Body of pancreas (tissue), 4 donors: Measurements from ENCODE around the gene HNRNPL. TPM values are rescaled to one million over a fixed set of nuclear protein-coding genes. Genes with fewer than 3 reads are reported as not detected.
"Not testable (repeated sequence)": the region's sequence is repeated elsewhere in the genome, so short reads cannot be mapped to it uniquely, and the experiment has no call there.

Experiments used
- ATAC-seq: fragments of 150-250 bp; one replicate; pipeline ENCODE4 v1.9.1; 2016
- DNase-seq, 4 donors: peaks; one replicate each; pipeline ENCODE4 v3.0.0-alpha.2; 2019
- H3K27ac ChIP-seq, 4 donors: fragments of 200-600 bp; sonication (generic); 1 replicate in 3 of 4; 2 replicates in 1 of 4; pipeline versions ENCODE4 v1.5.1 to v1.6.1; 2016 to 2019; ENCODE audit warnings: mild to moderate bottlenecking in 1 of 4, mixed read lengths in 1 of 4, moderate library complexity in 1 of 4
- H3K27me3 ChIP-seq, 2 donors: fragments of 200-600 bp; sonication (generic); one replicate each; pipeline ENCODE4 v1.6.0; 2016; ENCODE audit warnings: mild to moderate bottlenecking in 1 of 2
- H3K36me3 ChIP-seq, 2 donors: fragments of 200-600 bp; sonication (generic); replicated peaks in 1 of 2; 2 replicates each; pipeline ENCODE4 v1.5.1; 2016; ENCODE audit warnings: low read depth in 2 of 2; ENCODE audit not compliant: insufficient read depth in 1 of 2
- H3K4me1 ChIP-seq: fragments of 200-600 bp; sonication (generic); one replicate; pipeline ENCODE4 v1.6.0; 2016
- H3K4me3 ChIP-seq, 2 donors: fragments of 200-600 bp; sonication (generic); 1 replicate in 1 of 2; 2 replicates in 1 of 2; pipeline ENCODE4 v1.5.1; 2016 to 2019
- H3K9me3 ChIP-seq, 3 donors: fragments of 200-600 bp; sonication (generic); 1 replicate in 2 of 3; 2 replicates in 1 of 3; pipeline ENCODE4 v1.5.1; 2016
- POLR2A ChIP-seq, 3 donors: fragments of 450-650 bp; IDR thresholded peaks; one replicate each; pipeline ENCODE4 v1.6.1; 2016; ENCODE audit warnings: antibody characterized with exemption in 3 of 3, mild to moderate bottlenecking in 2 of 3
- WGBS, 2 donors: methylation state at CpG; one replicate each; pipeline ENCODE4 v1.1.5; 2017; 5-methylcytosine and 5-hydroxymethylcytosine counted together
- intact Hi-C: fragments of 100-400 bp; cut with DNase I; formaldehyde crosslinking; loops from one replicate; pipeline ENCODE4 v1.15.1; 2023
- total RNA-seq, 2 donors: library from RNA; depleted of rRNA; stranded (reverse); fragments of >200 nt; gene quantifications; one replicate each; pipeline ENCODE4 v1.1.0, GENCODE V29; 2016
- TF ChIP-seq, protein P1 (sequence below), 7 experiments: fragments of 450-650 bp in 4 of 7; fragments of 200-600 bp in 3 of 7; sonication (generic) in 3 of 7; IDR thresholded peaks; one replicate each; pipeline ENCODE4 v1.5.1; 2016 to 2019; ENCODE audit warnings: antibody characterized with exemption in 7 of 7

The HNRNPL gene
- total RNA-seq, 2 donors from 2014 or later: 80.4 to 139 TPM

DNA sequence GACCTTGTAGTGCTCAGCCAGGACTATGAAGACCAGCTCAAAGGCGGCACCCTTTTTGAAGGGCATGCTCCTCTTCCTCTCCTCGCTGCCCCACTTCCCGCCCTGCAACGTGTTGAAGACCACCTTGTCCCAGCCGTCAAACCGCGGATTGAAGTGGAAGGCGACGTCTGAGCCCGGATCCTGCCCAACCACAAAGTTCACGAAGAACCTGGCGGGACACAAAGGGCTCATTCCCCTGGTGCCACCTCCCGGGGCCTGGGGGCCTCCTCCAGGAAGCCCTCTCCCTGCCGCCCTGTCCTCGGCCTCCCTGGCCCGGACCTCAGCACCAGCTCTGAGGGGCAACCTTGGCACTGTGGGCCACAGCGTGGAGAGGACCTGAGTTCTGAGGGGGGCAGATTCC lies 41.0 kb downstream of the HNRNPL start:
- Histone ChIP-seq H3K36me3 (no peaks in the 10 kb centered on the region), H3K4me3 (no peak overlapping the region), H3K27me3 (no peaks in the 10 kb centered on the region), H3K4me1 (peaks cover 12% of the 10 kb centered on the region), H3K9me3 (no peaks in the 10 kb centered on the region), H3K27ac (no peak overlapping the region)
- no peak for DNase-seq
- ATAC-seq: no peak
- TF ChIP-seq, protein P1, sequence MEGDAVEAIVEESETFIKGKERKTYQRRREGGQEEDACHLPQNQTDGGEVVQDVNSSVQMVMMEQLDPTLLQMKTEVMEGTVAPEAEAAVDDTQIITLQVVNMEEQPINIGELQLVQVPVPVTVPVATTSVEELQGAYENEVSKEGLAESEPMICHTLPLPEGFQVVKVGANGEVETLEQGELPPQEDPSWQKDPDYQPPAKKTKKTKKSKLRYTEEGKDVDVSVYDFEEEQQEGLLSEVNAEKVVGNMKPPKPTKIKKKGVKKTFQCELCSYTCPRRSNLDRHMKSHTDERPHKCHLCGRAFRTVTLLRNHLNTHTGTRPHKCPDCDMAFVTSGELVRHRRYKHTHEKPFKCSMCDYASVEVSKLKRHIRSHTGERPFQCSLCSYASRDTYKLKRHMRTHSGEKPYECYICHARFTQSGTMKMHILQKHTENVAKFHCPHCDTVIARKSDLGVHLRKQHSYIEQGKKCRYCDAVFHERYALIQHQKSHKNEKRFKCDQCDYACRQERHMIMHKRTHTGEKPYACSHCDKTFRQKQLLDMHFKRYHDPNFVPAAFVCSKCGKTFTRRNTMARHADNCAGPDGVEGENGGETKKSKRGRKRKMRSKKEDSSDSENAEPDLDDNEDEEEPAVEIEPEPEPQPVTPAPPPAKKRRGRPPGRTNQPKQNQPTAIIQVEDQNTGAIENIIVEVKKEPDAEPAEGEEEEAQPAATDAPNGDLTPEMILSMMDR (IDR thresholded peaks at IDR 0.05): no peak
- no peak for TF ChIP-seq POLR2A (IDR thresholded peaks at IDR 0.05)
- 94 to 97% methylated on average over 14 to 16 of the region's 17 CpGs for WGBS, 2 donors
- intact Hi-C loops: no loop called here

DNA sequence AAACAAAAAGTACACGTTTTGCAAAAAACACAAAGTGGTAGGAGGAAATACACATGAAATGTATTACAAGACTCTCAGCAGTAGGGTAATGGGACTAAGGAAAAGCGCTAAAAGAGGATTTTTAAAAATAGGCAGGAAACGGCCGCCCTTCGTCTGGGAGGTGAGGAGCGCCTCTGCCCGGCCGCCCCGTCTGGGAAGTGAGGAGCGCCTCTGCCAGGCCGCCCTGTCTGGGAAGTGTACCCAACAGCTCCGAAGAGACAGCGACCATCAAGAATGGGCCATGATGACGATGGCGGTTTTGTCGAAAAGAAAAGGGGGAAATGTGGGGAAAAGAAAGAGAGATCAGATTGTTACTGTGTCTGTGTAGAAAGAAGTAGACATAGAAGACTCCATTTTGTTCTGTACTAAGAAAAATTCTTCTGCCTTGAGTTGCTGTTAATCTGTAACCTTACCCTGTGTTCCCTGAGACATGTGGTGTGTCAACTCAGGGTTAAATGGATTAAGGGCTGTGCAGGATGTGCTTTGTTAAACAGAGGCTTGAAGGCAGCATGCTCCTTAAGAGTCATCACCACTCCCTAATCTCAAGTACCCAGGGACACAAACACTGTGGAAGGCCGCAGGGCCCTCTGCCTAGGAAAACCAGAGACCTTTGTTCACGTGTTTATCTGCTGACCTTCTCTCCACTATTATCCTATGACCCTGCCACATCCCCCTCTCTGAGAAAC lies 42.2 kb downstream of the HNRNPL start:
- ATAC-seq, DNase-seq, intact Hi-C loops, H3K4me1 ChIP-seq, H3K27me3 ChIP-seq, H3K9me3 ChIP-seq, H3K27ac ChIP-seq, H3K36me3 ChIP-seq, H3K4me3 ChIP-seq: not testable (repeated sequence)
- 85 to 88% methylated on average over 17 to 18 of the region's 18 CpGs for WGBS, 2 donors

DNA sequence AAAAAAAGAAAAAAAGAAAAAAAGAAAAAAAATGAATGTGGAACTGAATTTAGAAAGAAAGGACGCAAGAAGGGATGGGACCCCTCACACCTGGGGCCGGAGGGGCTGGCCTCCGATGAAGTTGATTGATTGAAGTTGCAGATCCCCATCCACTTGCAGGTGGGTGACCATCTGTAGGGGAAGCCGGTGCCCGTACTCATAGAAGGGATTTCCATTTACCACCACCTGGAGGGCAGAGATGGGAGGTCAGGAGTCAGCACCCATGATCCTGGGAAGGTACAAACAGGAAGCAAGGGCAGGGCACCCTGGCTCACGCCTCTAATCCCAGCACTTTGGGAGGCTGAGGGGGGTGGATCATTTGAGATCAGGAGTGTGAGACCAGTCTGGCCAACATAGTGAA lies 43.4 kb downstream of the HNRNPL start:
- Histone ChIP-seq H3K36me3 (no peaks in the 10 kb centered on the region), H3K9me3 (no peaks in the 10 kb centered on the region), H3K27ac (no peak overlapping the region), H3K4me3 (no peak overlapping the region), H3K4me1 (no peaks in the 10 kb centered on the region), H3K27me3 (no peaks in the 10 kb centered on the region)
- DNase-seq: no peak
- 90 to 94% methylated on average over 6 of the region's 6 CpGs for WGBS, 2 donors
- ATAC-seq: no peak
- intact Hi-C loops: no loop called here
- TF ChIP-seq, protein P1 (IDR thresholded peaks at IDR 0.05): no peak
- TF ChIP-seq POLR2A (IDR thresholded peaks at IDR 0.05): no peak

DNA sequence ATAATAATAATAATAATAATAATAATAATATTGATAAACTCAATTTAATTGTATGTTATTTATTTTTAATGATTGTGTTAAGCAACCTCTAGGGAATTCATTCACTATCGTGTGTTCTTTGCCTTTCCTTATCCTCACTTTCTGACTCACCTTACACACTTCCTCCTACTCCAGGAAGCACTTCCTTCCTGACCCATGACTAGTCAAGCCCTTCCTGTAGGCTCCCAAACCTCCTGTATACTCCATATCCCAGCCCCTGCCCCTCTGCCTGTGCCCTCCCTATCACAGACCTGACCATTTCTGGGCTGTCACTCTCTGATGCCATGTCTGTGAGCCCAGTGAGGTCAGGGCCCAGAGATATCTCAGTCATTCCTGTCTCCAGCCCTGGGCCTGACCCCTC lies 44.6 kb downstream of the HNRNPL start:
- TF ChIP-seq, protein P1 (IDR thresholded peaks at IDR 0.05): no peak
- no peak for TF ChIP-seq POLR2A (IDR thresholded peaks at IDR 0.05)
- no peak overlapping the region for H3K27ac ChIP-seq

DNA sequence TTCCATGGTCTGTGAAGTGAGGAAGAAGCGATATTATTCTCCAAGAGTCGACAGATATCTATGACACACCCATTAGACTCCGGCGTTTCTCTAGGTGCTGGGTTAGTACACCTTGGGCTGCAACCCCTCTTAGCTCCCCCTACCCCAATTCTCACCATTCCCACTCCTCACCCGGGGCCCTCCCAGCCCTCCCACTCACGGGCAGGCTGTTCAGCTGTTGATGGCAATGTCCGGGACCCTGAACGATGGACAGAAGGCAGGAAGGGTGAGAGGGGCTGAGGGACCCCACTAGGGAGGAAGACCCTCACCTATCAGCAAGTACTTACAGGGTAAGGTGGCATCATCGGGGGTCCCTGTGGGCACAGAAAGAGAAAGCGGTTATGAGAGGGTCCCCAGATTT lies 46.2 kb downstream of the HNRNPL start:
- no peaks in the 10 kb centered on the region for H3K27me3 ChIP-seq
- H3K4me1 ChIP-seq: no peaks in the 10 kb centered on the region
- WGBS, 2 donors: 80 to 88% methylated on average over 9 to 10 of the region's 10 CpGs
- intact Hi-C loops: no loop called here
- no peak for ATAC-seq
- DNase-seq: no peak
- H3K9me3 ChIP-seq: no peaks in the 10 kb centered on the region
- no peak overlapping the region for H3K4me3 ChIP-seq
- H3K27ac ChIP-seq: no peak overlapping the region
- no peaks in the 10 kb centered on the region for H3K36me3 ChIP-seq
- TF ChIP-seq POLR2A (IDR thresholded peaks at IDR 0.05): no peak
- TF ChIP-seq, protein P1 (IDR thresholded peaks at IDR 0.05): no peak

More for the DNA sequence above, 44.6 kb downstream of the HNRNPL start:
- Histone ChIP-seq H3K27me3 (no peaks in the 10 kb centered on the region), H3K36me3 (no peaks in the 10 kb centered on the region), H3K4me1 (no peaks in the 10 kb centered on the region), H3K9me3 (no peaks in the 10 kb centered on the region), H3K4me3 (no peak overlapping the region)
- ATAC-seq (peak; percentile 15), DNase-seq (no peak)
- 54 to 62% methylated on average over 1 of the region's 1 CpG for WGBS, 2 donors
- intact Hi-C loops: no loop called here
